Cardiac muscle cell (in vitro differentiated cells and primary cell): ENCODE measurements around the gene MBOAT7. TPM values are rescaled to one million over a fixed set of nuclear protein-coding genes. Genes with fewer than 3 reads are reported as not detected.

Source experiments
- DNase-seq, 2 donors: peaks; one replicate each; pipeline versions ENCODE4 v3.0.0 to v3.0.0-alpha.2; 2010 to 2017; ENCODE audit warnings: low read depth in 1 of 2, low spot score in 1 of 2
- H3K27ac ChIP-seq: fragments of 200-600 bp; sonication (generic); 2 replicates; pipeline ENCODE4 v1.5.1; 2016
- H3K27me3 ChIP-seq: fragments of 200-600 bp; sonication (generic); 2 replicates; pipeline ENCODE4 v1.6.0; 2016; ENCODE audit warnings: control low read depth
- H3K36me3 ChIP-seq: fragments of 200-600 bp; sonication (generic); 2 replicates; pipeline ENCODE4 v1.5.1; 2016; ENCODE audit warnings: control low read depth
- H3K4me1 ChIP-seq: fragments of 200-600 bp; sonication (generic); 2 replicates; pipeline ENCODE4 v1.8.1; 2017; ENCODE audit warnings: low read depth, mild to moderate bottlenecking, mixed run types
- H3K4me3 ChIP-seq: fragments of 200-600 bp; sonication (generic); 2 replicates; pipeline ENCODE4 v1.5.1; 2016; ENCODE audit warnings: mild to moderate bottlenecking
- H3K9me3 ChIP-seq: fragments of 200-600 bp; sonication (generic); 2 replicates; pipeline ENCODE4 v1.5.1; 2017; ENCODE audit warnings: low read depth, mild to moderate bottlenecking, control low read depth
- CTCF ChIP-seq: IDR thresholded peaks from 2 replicates; pipeline ENCODE4 v1.5.1; 2012; ENCODE audit warnings: low read depth, mild to moderate bottlenecking, low read length
- polyA plus RNA-seq: library from polyadenylated mRNA; unstranded; fragments of >200 nt; fragmentation: Nextera tagmentation; extraction: Ambion mirVana; gene quantifications from 2 replicates; pipeline ENCODE4 v1.2.1, GENCODE V29; 2016
- total RNA-seq: library from RNA; depleted of rRNA; stranded (reverse); fragments of >200 nt; gene quantifications from 2 replicates; pipeline ENCODE4 v1.2.3, GENCODE V29; 2016

MBOAT7 gene
- total and polyA plus RNA-seq, 2 experiments from 2014 or later: 118 to 131 TPM

GRCh38 chr19:54128441-54128725 is 61.0 kb downstream of the MBOAT7 start:
- TF ChIP-seq CTCF: no peak
- Histone ChIP-seq H3K4me3 (no peak overlapping the region), H3K36me3 (peaks cover 25% of the 10 kb centered on the region), H3K27ac (no peak overlapping the region), H3K27me3 (no peaks in the 10 kb centered on the region), H3K9me3 (no peaks in the 10 kb centered on the region), H3K4me1 (no peaks in the 10 kb centered on the region)
- no peak for DNase-seq

- Histone ChIP-seq H3K36me3 (peaks cover 26% of the 10 kb centered on the region), H3K27me3 (no peaks in the 10 kb centered on the region), H3K27ac (no peak overlapping the region), H3K4me1 (no peaks in the 10 kb centered on the region), H3K9me3 (no peaks in the 10 kb centered on the region), H3K4me3 (no peak overlapping the region)
- TF ChIP-seq CTCF: no peak
- no peak for DNase-seq
Measured at GRCh38 chr19:54127688-54128440, 61.5 kb downstream of the MBOAT7 start.

- no peaks in the 10 kb centered on the region for H3K9me3 ChIP-seq
- TF ChIP-seq CTCF: no peak
- DNase-seq: no peak
- H3K27me3 ChIP-seq: no peaks in the 10 kb centered on the region
- no peaks in the 10 kb centered on the region for H3K4me1 ChIP-seq
- H3K27ac ChIP-seq: no peak overlapping the region
- no peak overlapping the region for H3K4me3 ChIP-seq
- H3K36me3 ChIP-seq: peaks cover 38% of the 10 kb centered on the region
Measured at GRCh38 chr19:54125713-54126112, 63.7 kb downstream of the MBOAT7 start.

GRCh38 chr19:54124393-54124792 is 65.0 kb downstream of the MBOAT7 start:
- Histone ChIP-seq H3K27me3 (no peaks in the 10 kb centered on the region), H3K4me1 (no peaks in the 10 kb centered on the region)
- DNase-seq: no peak

GRCh38 chr19:54123682-54124081 is 65.7 kb downstream of the MBOAT7 start:
- H3K27ac ChIP-seq: no peak overlapping the region
- no peaks in the 10 kb centered on the region for H3K27me3 ChIP-seq
- H3K9me3 ChIP-seq: no peaks in the 10 kb centered on the region
- DNase-seq: no peak
- no peak for TF ChIP-seq CTCF
- no peak overlapping the region for H3K4me3 ChIP-seq
- H3K4me1 ChIP-seq: no peaks in the 10 kb centered on the region
- H3K36me3 ChIP-seq: peaks cover 38% of the 10 kb centered on the region

More at GRCh38 chr19:54124393-54124792, 65.0 kb downstream of the MBOAT7 start:
- Histone ChIP-seq H3K9me3 (no peaks in the 10 kb centered on the region), H3K4me3 (no peak overlapping the region), H3K27ac (no peak overlapping the region), H3K36me3 (peaks cover 38% of the 10 kb centered on the region)
- no peak for TF ChIP-seq CTCF

Other genes starting within 250 kb of the MBOAT7 start
- 0.77 and 1.4 TPM in 2 replicates for gene CACNG8, start 226.6 kb downstream of the MBOAT7 start, total RNA-seq
- gene CACNG8, start 226.6 kb downstream of the MBOAT7 start, polyA plus RNA-seq: 0.68 and 1.0 TPM in 2 replicates
- 38.4 and 73.1 TPM in 2 replicates for gene CACNG6, start 197.9 kb downstream of the MBOAT7 start, total RNA-seq
- gene CACNG6, start 197.9 kb downstream of the MBOAT7 start, polyA plus RNA-seq: 30.6 and 61.5 TPM in 2 replicates
- not detected in 2 replicates for gene VSTM1, start 125.7 kb downstream of the MBOAT7 start, total RNA-seq
- gene VSTM1, start 125.7 kb downstream of the MBOAT7 start, polyA plus RNA-seq: not detected in 2 replicates
- not detected in 2 replicates for gene TARM1, start 108.2 kb downstream of the MBOAT7 start, total RNA-seq
- not detected in 2 replicates for gene TARM1, start 108.2 kb downstream of the MBOAT7 start, polyA plus RNA-seq
- gene OSCAR, start 88.8 kb downstream of the MBOAT7 start, total RNA-seq: not detected in 2 replicates
- 0.32 and 0.61 TPM in 2 replicates for gene OSCAR, start 88.8 kb downstream of the MBOAT7 start, polyA plus RNA-seq
- 58.8 and 104 TPM in 2 replicates for gene NDUFA3, start 86.7 kb downstream of the MBOAT7 start, total RNA-seq
- 546 and 585 TPM in 2 replicates for gene NDUFA3, start 86.7 kb downstream of the MBOAT7 start, polyA plus RNA-seq
- 26.1 and 27.5 TPM in 2 replicates for gene TFPT, start 73.9 kb downstream of the MBOAT7 start, total RNA-seq
- gene TFPT, start 73.9 kb downstream of the MBOAT7 start, polyA plus RNA-seq: 27.5 and 32.1 TPM in 2 replicates
- 73.9 and 79.8 TPM in 2 replicates for gene PRPF31, start 73.8 kb downstream of the MBOAT7 start, total RNA-seq
- 110 and 113 TPM in 2 replicates for gene PRPF31, start 73.8 kb downstream of the MBOAT7 start, polyA plus RNA-seq
- gene CNOT3, start 51.8 kb downstream of the MBOAT7 start, total RNA-seq: 17.7 and 39.6 TPM in 2 replicates
- gene CNOT3, start 51.8 kb downstream of the MBOAT7 start, polyA plus RNA-seq: 52.1 and 52.8 TPM in 2 replicates
- gene LENG1, start 29.9 kb downstream of the MBOAT7 start, total RNA-seq: 10.3 and 10.6 TPM in 2 replicates
- 10.1 and 10.8 TPM in 2 replicates for gene LENG1, start 29.9 kb downstream of the MBOAT7 start, polyA plus RNA-seq
- gene TMC4, start 16.4 kb downstream of the MBOAT7 start, total RNA-seq: 0.74 and 1.2 TPM in 2 replicates
- gene TMC4, start 16.4 kb downstream of the MBOAT7 start, polyA plus RNA-seq: 3.4 and 5.6 TPM in 2 replicates
- gene TSEN34, start 1.7 kb upstream of the MBOAT7 start, total RNA-seq: 113 and 130 TPM in 2 replicates
- 114 and 129 TPM in 2 replicates for gene TSEN34, start 1.7 kb upstream of the MBOAT7 start, polyA plus RNA-seq
- gene RPS9, start 11.3 kb upstream of the MBOAT7 start, total RNA-seq: 1,874 and 2,216 TPM in 2 replicates
- 433 and 451 TPM in 2 replicates for gene RPS9, start 11.3 kb upstream of the MBOAT7 start, polyA plus RNA-seq
- gene LILRB3, start 33.4 kb upstream of the MBOAT7 start, total RNA-seq: 0.27 and 0.49 TPM in 2 replicates
- 0.84 and 0.98 TPM in 2 replicates for gene LILRB3, start 33.4 kb upstream of the MBOAT7 start, polyA plus RNA-seq
- 0.15 and 0.18 TPM in 2 replicates for gene LILRA6, start 53.2 kb upstream of the MBOAT7 start, total RNA-seq
- gene LILRA6, start 53.2 kb upstream of the MBOAT7 start, polyA plus RNA-seq: 0.27 TPM in 1 of 2 replicates, not detected in the other
- not detected in 2 replicates for gene LILRB5, start 67.7 kb upstream of the MBOAT7 start, total RNA-seq
- 0.04 TPM in 1 of 2 replicates, not detected in the other for gene LILRB5, start 67.7 kb upstream of the MBOAT7 start, polyA plus RNA-seq
- not detected in 2 replicates for gene LILRB2, start 91.5 kb upstream of the MBOAT7 start, total RNA-seq
- not detected in 2 replicates for gene LILRB2, start 91.5 kb upstream of the MBOAT7 start, polyA plus RNA-seq
- not detected in 2 replicates for gene LILRA5, start 123.6 kb upstream of the MBOAT7 start, total RNA-seq
- gene LILRA5, start 123.6 kb upstream of the MBOAT7 start, polyA plus RNA-seq: not detected in 2 replicates
- not detected in 2 replicates for gene LILRA4, start 149.6 kb upstream of the MBOAT7 start, total RNA-seq
- not detected in 2 replicates for gene LILRA4, start 149.6 kb upstream of the MBOAT7 start, polyA plus RNA-seq
- gene LAIR1, start 175.4 kb upstream of the MBOAT7 start, total RNA-seq: not detected in 2 replicates
- gene LAIR1, start 175.4 kb upstream of the MBOAT7 start, polyA plus RNA-seq: not detected in 2 replicates
- 2.6 TPM in 1 of 2 replicates, not detected in the other for gene TTYH1, start 225.9 kb upstream of the MBOAT7 start, total RNA-seq
- 1.1 TPM in 2 replicates for gene TTYH1, start 225.9 kb upstream of the MBOAT7 start, polyA plus RNA-seq